ENCODE measurements around the gene NEK10.

The NEK10 gene

DNA sequence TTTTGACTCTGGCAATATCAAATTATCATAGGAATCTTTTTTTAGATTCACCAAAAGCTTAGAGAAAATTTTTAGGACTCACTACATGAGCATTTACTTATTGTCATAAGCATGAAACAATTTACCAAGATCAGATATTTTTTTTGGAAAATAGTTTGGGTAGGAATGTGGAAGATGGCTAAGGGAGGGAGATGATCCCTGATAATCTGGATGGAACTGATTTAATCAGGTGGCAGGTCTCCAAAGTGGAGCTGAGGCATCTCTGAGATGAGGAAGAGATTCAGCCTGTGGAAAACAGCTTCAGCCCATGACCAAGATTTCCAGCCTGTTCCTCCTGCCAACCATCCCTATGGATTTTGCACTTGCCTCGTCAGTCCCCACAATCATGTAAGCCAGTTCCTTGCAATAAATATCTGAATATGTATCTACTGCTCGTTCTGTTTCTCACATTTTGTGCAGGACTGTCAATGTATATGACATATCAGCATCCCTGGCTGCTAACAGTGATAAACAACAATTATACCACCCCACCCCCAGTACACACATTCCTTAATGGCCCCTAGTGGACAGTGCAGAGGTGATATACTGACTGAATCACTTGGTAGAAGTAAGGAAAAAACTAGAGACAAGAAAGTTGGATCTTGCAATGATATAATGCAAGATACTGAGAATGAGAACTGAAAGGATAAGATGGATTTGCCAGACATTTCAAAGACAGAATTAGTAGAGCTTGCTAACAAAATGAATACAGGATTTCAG, 183.8 kb downstream of the NEK10 start:
- no peaks in the 10 kb centered on the region for H4K20me1 ChIP-seq (ENCODE audit: insufficient read depth, low read length)
- H3K36me3 ChIP-seq (ENCODE audit: insufficient read depth, low read length): no peaks in the 10 kb centered on the region
- H3K27me3 ChIP-seq (ENCODE audit: insufficient read depth, low read length): no peaks in the 10 kb centered on the region
- no peak overlapping the region for H3K9ac ChIP-seq (ENCODE audit: low read length)
- H3K27ac ChIP-seq (ENCODE audit: low read depth, low read length, poor library complexity, severe bottlenecking): no peak overlapping the region
- H3K79me2 ChIP-seq (ENCODE audit: insufficient read depth, low read length): no peaks in the 10 kb centered on the region
- no peak for TF ChIP-seq EZH2 (IDR thresholded peaks at IDR 0.05; ENCODE audit: borderline replicate concordance, low read length)
- TF ChIP-seq, protein P1, sequence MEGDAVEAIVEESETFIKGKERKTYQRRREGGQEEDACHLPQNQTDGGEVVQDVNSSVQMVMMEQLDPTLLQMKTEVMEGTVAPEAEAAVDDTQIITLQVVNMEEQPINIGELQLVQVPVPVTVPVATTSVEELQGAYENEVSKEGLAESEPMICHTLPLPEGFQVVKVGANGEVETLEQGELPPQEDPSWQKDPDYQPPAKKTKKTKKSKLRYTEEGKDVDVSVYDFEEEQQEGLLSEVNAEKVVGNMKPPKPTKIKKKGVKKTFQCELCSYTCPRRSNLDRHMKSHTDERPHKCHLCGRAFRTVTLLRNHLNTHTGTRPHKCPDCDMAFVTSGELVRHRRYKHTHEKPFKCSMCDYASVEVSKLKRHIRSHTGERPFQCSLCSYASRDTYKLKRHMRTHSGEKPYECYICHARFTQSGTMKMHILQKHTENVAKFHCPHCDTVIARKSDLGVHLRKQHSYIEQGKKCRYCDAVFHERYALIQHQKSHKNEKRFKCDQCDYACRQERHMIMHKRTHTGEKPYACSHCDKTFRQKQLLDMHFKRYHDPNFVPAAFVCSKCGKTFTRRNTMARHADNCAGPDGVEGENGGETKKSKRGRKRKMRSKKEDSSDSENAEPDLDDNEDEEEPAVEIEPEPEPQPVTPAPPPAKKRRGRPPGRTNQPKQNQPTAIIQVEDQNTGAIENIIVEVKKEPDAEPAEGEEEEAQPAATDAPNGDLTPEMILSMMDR (IDR thresholded peaks at IDR 0.05; ENCODE audit: low read length): no peak
- no peak overlapping the region for H3K4me2 ChIP-seq (ENCODE audit: low read length)
- H3F3A ChIP-seq (ENCODE audit: insufficient read depth, low read length): no peaks in the 10 kb centered on the region
- H3K4me1 ChIP-seq (ENCODE audit: insufficient read depth, low read length, severe bottlenecking): no peaks in the 10 kb centered on the region
- no peaks in the 10 kb centered on the region for H3K9me2 ChIP-seq (ENCODE audit: low read depth, low read length)
- H3K4me3 ChIP-seq (ENCODE audit: low read depth, low read length, poor library complexity, severe bottlenecking): no peak overlapping the region
- no peak overlapping the region for H2AFZ ChIP-seq (ENCODE audit: low read length)
- no peaks in the 10 kb centered on the region for H3K9me3 ChIP-seq (ENCODE audit: low read length)

DNA sequence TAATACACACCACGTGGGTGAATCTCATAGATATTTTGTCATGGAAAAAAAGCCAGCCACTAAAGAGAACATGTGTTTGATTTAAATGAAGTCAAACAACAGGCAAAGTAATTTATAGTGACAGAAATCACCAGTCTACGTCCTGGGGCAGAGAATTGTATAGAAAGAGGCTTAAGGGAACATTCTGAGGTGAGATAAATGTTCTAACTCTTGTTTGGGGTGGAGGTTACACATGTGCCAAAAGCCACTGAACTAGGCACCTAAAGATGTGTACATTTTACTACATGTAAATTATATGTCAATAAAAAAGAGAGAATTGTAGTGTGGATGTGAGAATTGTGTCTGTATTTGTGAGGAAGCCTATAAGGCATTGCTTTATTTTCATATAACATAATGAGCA, 184.9 kb downstream of the NEK10 start:
- H3K79me2 ChIP-seq (ENCODE audit: insufficient read depth, low read length): no peaks in the 10 kb centered on the region
- H3K4me2 ChIP-seq (ENCODE audit: low read length): no peak overlapping the region
- no peaks in the 10 kb centered on the region for H3F3A ChIP-seq (ENCODE audit: insufficient read depth, low read length)
- H4K20me1 ChIP-seq (ENCODE audit: insufficient read depth, low read length): no peaks in the 10 kb centered on the region
- no peaks in the 10 kb centered on the region for H3K36me3 ChIP-seq (ENCODE audit: insufficient read depth, low read length)
- H3K9me2 ChIP-seq (ENCODE audit: low read depth, low read length): no peaks in the 10 kb centered on the region
- no peak overlapping the region for H3K9ac ChIP-seq (ENCODE audit: low read length)
- no peaks in the 10 kb centered on the region for H3K9me3 ChIP-seq (ENCODE audit: low read length)
- TF ChIP-seq, protein P1 (IDR thresholded peaks at IDR 0.05; ENCODE audit: low read length): no peak
- TF ChIP-seq EZH2 (IDR thresholded peaks at IDR 0.05; ENCODE audit: borderline replicate concordance, low read length): no peak
- H2AFZ ChIP-seq (ENCODE audit: low read length): no peak overlapping the region
- H3K4me1 ChIP-seq (ENCODE audit: insufficient read depth, low read length, severe bottlenecking): no peaks in the 10 kb centered on the region
- no peak overlapping the region for H3K4me3 ChIP-seq (ENCODE audit: low read depth, low read length, poor library complexity, severe bottlenecking)
- H3K27ac ChIP-seq (ENCODE audit: low read depth, low read length, poor library complexity, severe bottlenecking): no peak overlapping the region
- no peaks in the 10 kb centered on the region for H3K27me3 ChIP-seq (ENCODE audit: insufficient read depth, low read length)

DNA sequence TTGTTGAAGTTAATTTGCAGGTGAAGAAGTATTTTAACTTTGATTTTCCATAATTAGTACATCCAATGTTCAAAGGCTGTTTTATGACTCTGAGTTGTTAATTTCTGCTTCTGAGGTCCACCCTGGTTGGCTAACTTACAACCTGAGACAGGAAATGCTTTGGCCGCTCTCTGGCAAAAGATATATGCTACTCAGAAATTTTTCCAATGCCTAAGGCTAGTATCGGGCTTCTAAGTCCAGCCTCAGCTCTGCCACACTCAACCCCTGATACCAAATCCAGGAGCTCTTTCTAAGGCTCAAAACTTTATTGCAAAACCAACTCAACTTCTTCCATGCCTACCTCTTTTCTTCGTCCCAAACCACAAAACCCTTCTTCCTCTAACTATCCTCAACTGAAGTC, 192.9 kb downstream of the NEK10 start:
- Histone ChIP-seq H3K27me3 (ENCODE audit: insufficient read depth, low read length) (no peaks in the 10 kb centered on the region), H3K27ac (ENCODE audit: low read depth, low read length, poor library complexity, severe bottlenecking) (no peak overlapping the region), H4K20me1 (ENCODE audit: insufficient read depth, low read length) (no peaks in the 10 kb centered on the region), H3K4me2 (ENCODE audit: low read length) (no peak overlapping the region), H3K9me2 (ENCODE audit: low read depth, low read length) (no peaks in the 10 kb centered on the region), H3F3A (ENCODE audit: insufficient read depth, low read length) (no peaks in the 10 kb centered on the region), H3K79me2 (ENCODE audit: insufficient read depth, low read length) (no peaks in the 10 kb centered on the region), H3K9ac (ENCODE audit: low read length) (no peak overlapping the region), H2AFZ (ENCODE audit: low read length) (no peak overlapping the region), H3K9me3 (ENCODE audit: low read length) (no peaks in the 10 kb centered on the region), H3K4me3 (ENCODE audit: low read depth, low read length, poor library complexity, severe bottlenecking) (no peak overlapping the region), H3K4me1 (ENCODE audit: insufficient read depth, low read length, severe bottlenecking) (no peaks in the 10 kb centered on the region), H3K36me3 (ENCODE audit: insufficient read depth, low read length) (no peaks in the 10 kb centered on the region)
- TF ChIP-seq EZH2 (IDR thresholded peaks at IDR 0.05; ENCODE audit: borderline replicate concordance, low read length): no peak
- TF ChIP-seq, protein P1 (IDR thresholded peaks at IDR 0.05; ENCODE audit: low read length): no peak
